K562 treated with DMSO at 1 percent for 48 hours (cell line): ENCODE results near the gene RUBCN. TPM values are rescaled to one million over a fixed set of nuclear protein-coding genes. Genes with fewer than 3 reads are reported as not detected.

Experiments
- total RNA-seq: library from RNA; unstranded; fragments of 300-600 nt; gene quantifications from 2 replicates; pipeline ENCODE4 v1.2.3, GENCODE V29; 2022; ENCODE audit warnings: low replicate concordance; ENCODE audit errors: extremely low read depth

The RUBCN gene
- total RNA-seq = not detected in 2 replicates

GRCh38 chr3:197736491-197737318 is at the start of gene RUBCN:
TSS of gene RUBCN (minus strand) at chr3:197736904. CDS start at chr3:197736719, 185 bp downstream.

DNA sequence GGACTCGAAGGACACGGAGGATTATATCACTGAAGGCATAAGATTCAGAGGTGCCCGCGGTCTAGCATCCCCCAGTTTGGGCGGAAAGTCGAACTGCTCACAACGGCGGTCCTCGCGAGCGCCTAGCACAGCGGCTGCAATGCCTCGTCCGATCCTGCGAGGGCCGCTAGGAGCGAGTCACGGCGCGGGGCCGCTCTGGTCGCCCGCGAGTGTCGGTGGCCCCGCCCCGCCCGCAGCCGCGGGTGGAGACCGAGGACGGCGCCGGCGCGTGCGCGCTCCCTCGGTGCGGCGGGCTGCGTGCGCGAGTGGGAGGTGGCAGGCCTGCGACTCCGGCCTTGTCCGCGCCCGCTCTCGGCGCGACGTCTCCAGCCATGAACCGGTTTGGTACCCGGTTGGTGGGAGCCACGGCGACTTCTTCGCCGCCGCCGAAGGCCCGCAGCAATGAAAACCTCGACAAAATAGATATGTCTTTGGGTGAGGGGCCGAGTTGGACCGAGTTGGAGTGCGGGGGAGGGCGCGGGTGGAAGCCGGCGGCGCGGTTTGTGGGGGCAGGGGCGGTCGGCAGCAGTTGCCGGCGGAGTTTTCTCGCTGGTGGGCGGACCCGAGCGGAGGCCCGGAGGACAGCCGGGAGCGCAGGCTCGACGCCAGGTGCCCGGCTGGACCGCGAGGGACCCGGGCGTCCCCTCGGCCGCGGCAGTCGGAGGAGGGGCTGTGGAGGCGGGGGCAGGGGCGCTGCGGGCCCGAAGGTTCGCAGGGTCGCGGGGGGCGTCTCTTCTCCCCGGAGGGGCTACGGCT is 13.1 kb upstream of the RUBCN start, which contains the start of gene FYTTD1:
Gene FYTTD1 (plus strand): TSS at position 283 of the 795 bp plus-strand sequence. CDS start 89 bp downstream, at position 372.

Other genes with a start within 250 kb of the RUBCN start
- not detected in 2 replicates for gene BDH1, start 180.9 kb downstream of the RUBCN start, total RNA-seq
- not detected in 2 replicates for gene FYTTD1, start 13.0 kb upstream of the RUBCN start, total RNA-seq
- not detected in 2 replicates for gene LRCH3, start 54.4 kb upstream of the RUBCN start, total RNA-seq
- 1,602 TPM in 1 of 2 replicates, not detected in the other for gene RPL35A, start 213.3 kb upstream of the RUBCN start, total RNA-seq
- gene LMLN, start 223.3 kb upstream of the RUBCN start, total RNA-seq = not detected in 2 replicates